HepG2 (cell line): ENCODE results near the gene POLR1H. TPM values are rescaled to one million over a fixed set of nuclear protein-coding genes. Genes with fewer than 3 reads are reported as not detected.

Experiments
- ATAC-seq: fragments of 200-7000 bp; cut with Tn5 transposase; 3 replicates; pipeline ENCODE4 v1.9.1; 2020; ENCODE audit warnings: mild to moderate bottlenecking, moderate library complexity
- BruUV-seq: library from RNA; stranded (reverse); fragments of 400-500 nt; replicated peaks from 2 replicates; lab custom pipeline; 2021; lab: Mats Ljungman, UMichigan
- CTCF ChIA-PET: fragments of 300-600 bp; formaldehyde crosslinking; extraction: SDS; loops from one replicate; lab custom pipeline; 2021; ENCODE audit warnings: low total read pairs, inconsistent platforms, low intra/inter-chr PET ratio; lab: Yijun Ruan, JAX
- POLR2A ChIA-PET: fragments of 350-600 bp; sonication (Branson Sonifier 250); formaldehyde crosslinking; loops from one replicate; lab custom pipeline; 2020; ENCODE audit warnings: antibody characterized with exemption, inconsistent platforms; lab: Yijun Ruan, JAX
- DNase-seq: peaks from one replicate; pipeline ENCODE4 v3.0.0-alpha.2; 2015; ENCODE audit warnings: low spot score
- FAIRE-seq: peaks from 3 replicates; lab custom pipeline; 2011; peaks lifted over from hg19 to GRCh38; lab: Jason Lieb, UNC
- H2AFZ ChIP-seq: one replicate; pipeline ENCODE4 v1.6.1; 2011; ENCODE audit warnings: low read length, inconsistent platforms
- H3K27ac ChIP-seq: fragments of 300-600 bp; 3 replicates; pipeline ENCODE4 v1.8.0; 2011; ENCODE audit warnings: mixed run types, mild to moderate bottlenecking, mixed read lengths, low read length, inconsistent platforms; ENCODE audit not compliant: insufficient read depth; ENCODE audit errors: extremely low read length
- H3K27me3 ChIP-seq, 2 experiments: fragments of 200-600 bp in 1 of 2; 2 replicates in 1 of 2; 3 replicates in 1 of 2; pipeline versions ENCODE4 v1.6.0 to v1.8.0; 2011; ENCODE audit warnings: low read length in 2 of 2, mild to moderate bottlenecking in 2 of 2, moderate library complexity in 2 of 2, inconsistent platforms in 1 of 2; ENCODE audit not compliant: insufficient read depth in 2 of 2, control insufficient read depth in 1 of 2
- H3K36me3 ChIP-seq, 2 experiments: fragments of 200-600 bp in 1 of 2; replicated peaks in 1 of 2; 2 replicates in 1 of 2; 3 replicates in 1 of 2; pipeline versions ENCODE4 v1.5.1 to v1.8.0; 2011; ENCODE audit warnings: low read length in 2 of 2, inconsistent platforms in 1 of 2; ENCODE audit not compliant: insufficient read depth in 2 of 2, control insufficient read depth in 1 of 2
- H3K4me1 ChIP-seq: 2 replicates; pipeline ENCODE4 v1.5.1; 2012; ENCODE audit warnings: low read length, inconsistent platforms; ENCODE audit not compliant: insufficient read depth
- H3K4me2 ChIP-seq: 2 replicates; pipeline ENCODE4 v1.6.0; 2011; ENCODE audit warnings: low read depth, low read length, inconsistent platforms
- H3K4me3 ChIP-seq, 3 experiments: fragments of 200-600 bp in 1 of 3; sonication (generic), shearing (Covaris generic) in 1 of 3; replicated peaks in 1 of 3; 2 replicates each; pipeline ENCODE4 v1.5.1; 2011 to 2016; ENCODE audit warnings: low read length in 3 of 3, inconsistent platforms in 2 of 3, low read depth in 2 of 3, mild to moderate bottlenecking in 2 of 3, control low read depth in 1 of 3, mixed read lengths in 1 of 3; ENCODE audit not compliant: insufficient read depth in 1 of 3
- H3K79me2 ChIP-seq: one replicate; pipeline ENCODE4 v1.6.1; 2011; ENCODE audit warnings: low read length, inconsistent platforms; ENCODE audit not compliant: insufficient read depth
- H3K9ac ChIP-seq: 2 replicates; pipeline ENCODE4 v1.6.0; 2011; ENCODE audit warnings: mild to moderate bottlenecking, low read depth, low read length, inconsistent platforms; ENCODE audit not compliant: insufficient read depth
- H3K9me3 ChIP-seq: 2 replicates; pipeline ENCODE4 v1.5.1; 2012; ENCODE audit warnings: mild to moderate bottlenecking, low read length
- H4K20me1 ChIP-seq: 2 replicates; pipeline ENCODE4 v1.6.0; 2011; ENCODE audit warnings: inconsistent platforms, mild to moderate bottlenecking, low read length, moderate library complexity; ENCODE audit not compliant: insufficient read depth
- CC2D1A ChIP-seq: sonication (generic); formaldehyde crosslinking; IDR thresholded peaks from 2 replicates; pipeline ENCODE4 v1.8.1; 2023; ENCODE audit warnings: mild to moderate bottlenecking, missing genetic modification reagents
- ETV6 ChIP-seq: sonication (generic); formaldehyde crosslinking; conservative IDR thresholded peaks from 2 replicates; pipeline ENCODE4 v1.4.0; 2020; ENCODE audit warnings: missing genetic modification reagents
- HOXA9 ChIP-seq: sonication (generic); formaldehyde crosslinking; IDR thresholded peaks from 2 replicates; pipeline ENCODE4 v1.8.1; 2022; ENCODE audit warnings: missing genetic modification reagents, mild to moderate bottlenecking, moderate library complexity, borderline replicate concordance
- IRX3 ChIP-seq: sonication (generic); formaldehyde crosslinking; IDR thresholded peaks from 2 replicates; pipeline ENCODE4 v1.8.1; 2023; ENCODE audit warnings: mild to moderate bottlenecking, low read depth, missing genetic modification reagents, borderline replicate concordance
- JARID2 ChIP-seq: sonication (generic); formaldehyde crosslinking; IDR thresholded peaks from 2 replicates; pipeline ENCODE4 v1.8.1; 2023; ENCODE audit warnings: missing genetic modification reagents, inconsistent platforms; ENCODE audit not compliant: insufficient replicate concordance
- MAZ ChIP-seq, 2 experiments: sonication (generic) in 1 of 2; formaldehyde crosslinking in 1 of 2; IDR thresholded peaks; 2 replicates each; pipeline versions ENCODE4 v1.5.0 to v1.6.1; 2012 to 2020; ENCODE audit warnings: low read depth in 2 of 2, mild to moderate bottlenecking in 2 of 2, borderline replicate concordance in 1 of 2, improper control_type of control experiment in 1 of 2, low read length in 1 of 2, missing genetic modification reagents in 1 of 2, moderate library complexity in 1 of 2
- MTA1 ChIP-seq: sonication (generic); formaldehyde crosslinking; IDR thresholded peaks from 2 replicates; pipeline ENCODE4 v1.4.0; 2020; ENCODE audit warnings: missing genetic modification reagents, mild to moderate bottlenecking, borderline replicate concordance
- SMAD9 ChIP-seq: sonication (generic); formaldehyde crosslinking; IDR thresholded peaks from 2 replicates; pipeline ENCODE4 v1.5.1; 2020; ENCODE audit warnings: mild to moderate bottlenecking, missing genetic modification reagents
- TGIF2 ChIP-seq: IDR thresholded peaks from 2 replicates; pipeline ENCODE4 v1.6.1; 2016; ENCODE audit warnings: control low read depth, missing compliant biosample characterization
- UBTF ChIP-seq: sonication (generic); formaldehyde crosslinking; IDR thresholded peaks from 2 replicates; pipeline ENCODE4 v1.4.0; 2020; ENCODE audit warnings: mild to moderate bottlenecking, missing genetic modification reagents
- ZFP36 ChIP-seq: fragments of 150-350 bp; IDR thresholded peaks from 2 replicates; pipeline ENCODE4 v1.6.1; 2018; ENCODE audit warnings: borderline replicate concordance, low read length, low read depth; ENCODE audit not compliant: partially characterized antibody
- ZNF362 ChIP-seq: sonication (generic); formaldehyde crosslinking; IDR thresholded peaks from 2 replicates; pipeline ENCODE4 v1.4.0; 2020; ENCODE audit warnings: missing genetic modification reagents, mild to moderate bottlenecking, borderline replicate concordance
- ZNF510 ChIP-seq: sonication (generic); formaldehyde crosslinking; IDR thresholded peaks from 2 replicates; pipeline ENCODE4 v1.4.0; 2020; ENCODE audit warnings: low read depth, mild to moderate bottlenecking, missing genetic modification reagents
- ZNF512 ChIP-seq: sonication (generic); formaldehyde crosslinking; IDR thresholded peaks from 2 replicates; pipeline ENCODE4 v1.4.0; 2020; ENCODE audit warnings: mild to moderate bottlenecking, missing genetic modification reagents
- WGBS: methylation state at CpG from one replicate; pipeline ENCODE4 v1.1.6; 2017; ENCODE audit warnings: low lambda C conversion rate; 5-methylcytosine and 5-hydroxymethylcytosine counted together
- in situ Hi-C: cut with HindIII; loops from 2 replicates; pipeline ENCODE4 v1.10.0; 2017; ENCODE audit warnings: low pct_unique_long_range_greater_than_20kb; ENCODE audit not compliant: extremely low pct_ligation_motif_present
- intact Hi-C: fragments of 100-400 bp; cut with micrococcal nuclease; formaldehyde crosslinking; loops from one replicate; pipeline ENCODE4 v1.10.0; 2022; ENCODE audit not compliant: unreplicated experiment
- polyA plus RNA-seq, 8 experiments: library from polyadenylated mRNA; depleted of rRNA in 3 of 8; stranded (reverse) in 7 of 8; unstranded in 1 of 8; fragments of >200 nt; fragmentation: Illumina TruSeq in 4 of 8; extraction: Trizol in 4 of 8; gene quantifications; 2 replicates each; pipeline versions ENCODE4 v1.2.1 to v1.2.3, GENCODE V29; 2011 to 2016; ENCODE audit warnings: low read depth in 4 of 8, missing spikeins in 1 of 8, mixed read lengths in 1 of 8; ENCODE audit not compliant: insufficient read depth in 1 of 8
- total RNA-seq, 5 experiments: library from RNA; depleted of rRNA; stranded (reverse); fragments of >200 nt; fragmentation: Illumina TruSeq; extraction: Trizol; gene quantifications; 2 replicates each; pipeline ENCODE4 v1.2.3, GENCODE V29; 2016; ENCODE audit warnings: low read depth in 1 of 5

Gene POLR1H
- total and polyA plus RNA-seq, 2 of the 13 experiments (the other 11 are each of a cell fraction or from before 2014, with no cell fraction given), result 61.4 to 79.8 TPM

GRCh38 chr6:30102970-30103871 is 42.2 kb downstream of the POLR1H start:
- H3K4me1 ChIP-seq, result peaks cover 56% of the 10 kb centered on the region
- H3K79me2 ChIP-seq, result peaks cover 9% of the 10 kb centered on the region
- ATAC-seq (peak; percentile 68), FAIRE-seq (peak; percentile 87), DNase-seq (peak; percentile 90)
- H3K4me2 ChIP-seq, result peak overlapping the region; percentile 96
- no peaks in the 10 kb centered on the region for H4K20me1 ChIP-seq
- H3K27me3 ChIP-seq, result no peaks in the 10 kb centered on the region; a peak in 1 of 5 replicates
- peak overlapping the region; percentile 55 for H2AFZ ChIP-seq
- peak overlapping the region; percentile 63 to 77 (median 63) for H3K4me3 ChIP-seq
- POLR2A ChIA-PET, result interaction anchor here (0.7 to 3.1 kb wide), 14 partner anchors 9 to 110 kb away, joined by 3 to 43 read pairs (median 6); partner anchors contain the start of genes POLR1H, PPP1R11, TRIM15 and TRIM26
- intact Hi-C loops, result loop anchor here (1.0 to 2.0 kb wide), 6 partner anchors 28 to 161 kb away; partner anchors contain the start of genes HLA-A, POLR1H, PPP1R11 and TRIM15
- in situ Hi-C loops, result loop anchor here (5.0 kb wide), 1 partner anchor 69 kb away; no protein-coding TSS in a partner anchor
- H3K9me3 ChIP-seq, result no peaks in the 10 kb centered on the region
- peak overlapping the region; percentile 79 for H3K27ac ChIP-seq
- no peaks in the 10 kb centered on the region for H3K36me3 ChIP-seq
- peak overlapping the region; percentile 79 for H3K9ac ChIP-seq
- no TSS peak for BruUV-seq
- WGBS, result 31% methylated on average over 36 of the region's 36 CpGs
- CTCF ChIA-PET, result interaction anchor here (0.8 to 6.0 kb wide), 5 partner anchors 28 to 116 kb away, joined by 3 to 140 read pairs (median 4); no protein-coding TSS in a partner anchor
- TF ChIP-seq IRX3 (no peak), HOXA9 (no peak), ZNF512 (CRISPR knock-in tag) (no peak; the same call in 1 of the 2 replicates), ZNF510 (CRISPR knock-in tag) (no peak), MAZ (IDR thresholded peaks at IDR 0.05; ENCODE audit: borderline replicate concordance, low read depth, low read length) (peak; percentile 81; the same call in 1 of the 2 replicates), MAZ (CRISPR knock-in tag; IDR thresholded peaks at IDR 0.05; ENCODE audit: low read depth) (peak; percentile 58), MTA1 (CRISPR knock-in tag) (no peak), TGIF2 (no peak), UBTF (CRISPR knock-in tag) (peak; percentile 57), ETV6 (CRISPR knock-in tag) (0 out of 2 replicates have a peak, but pooled peaks have one; percentile 61), SMAD9 (CRISPR knock-in tag) (no peak), JARID2 (CRISPR knock-in tag) (no peak), ZFP36 (no peak), CC2D1A (CRISPR knock-in tag) (0 out of 2 replicates have a peak, but pooled peaks have one; percentile 48), ZNF362 (CRISPR knock-in tag) (no peak; the same call in 1 of the 2 replicates)
